Hepatocyte (in vitro differentiated cells): ENCODE measurements around the gene CT47C1. TPM values are rescaled to one million over a fixed set of nuclear protein-coding genes. Genes with fewer than 3 reads are reported as not detected.

Experiments used
- DNase-seq: peaks from one replicate; pipeline ENCODE4 v3.0.0-alpha.2; 2016; ENCODE audit warnings: low spot score
- H2AFZ ChIP-seq: fragments of 200-600 bp; sonication (generic); 2 replicates; pipeline ENCODE4 v1.6.0; 2016; ENCODE audit warnings: antibody characterized with exemption, mild to moderate bottlenecking
- H3K27ac ChIP-seq: fragments of 200-600 bp; sonication (generic); 2 replicates; pipeline ENCODE4 v1.5.1; 2016; ENCODE audit warnings: mild to moderate bottlenecking
- H3K27me3 ChIP-seq: fragments of 200-600 bp; sonication (generic); 2 replicates; pipeline ENCODE4 v1.6.1; 2016
- H3K36me3 ChIP-seq: fragments of 200-600 bp; sonication (generic); replicated peaks from 2 replicates; pipeline ENCODE4 v1.5.1; 2016; ENCODE audit warnings: low read depth; ENCODE audit not compliant: insufficient read depth
- H3K4me1 ChIP-seq: fragments of 200-600 bp; sonication (generic); 2 replicates; pipeline ENCODE4 v1.5.1; 2016; ENCODE audit warnings: mild to moderate bottlenecking, moderate library complexity; ENCODE audit not compliant: insufficient read depth
- H3K4me2 ChIP-seq: fragments of 200-600 bp; sonication (generic); 2 replicates; pipeline ENCODE4 v1.6.0; 2016
- H3K4me3 ChIP-seq: fragments of 200-600 bp; sonication (generic); 2 replicates; pipeline ENCODE4 v1.5.1; 2016; ENCODE audit warnings: mild to moderate bottlenecking
- H3K79me2 ChIP-seq: fragments of 200-600 bp; sonication (generic); 2 replicates; pipeline ENCODE4 v1.6.0; 2017; ENCODE audit warnings: mild to moderate bottlenecking
- H3K9me2 ChIP-seq: fragments of 200-600 bp; sonication (generic); replicated peaks from 2 replicates; pipeline ENCODE4 v1.6.0; 2017; ENCODE audit warnings: mild to moderate bottlenecking; ENCODE audit not compliant: insufficient read depth
- H3K9me3 ChIP-seq: fragments of 200-600 bp; sonication (generic); 2 replicates; pipeline ENCODE4 v1.5.1; 2016; ENCODE audit warnings: low read depth, mild to moderate bottlenecking
- H4K20me1 ChIP-seq: fragments of 200-600 bp; sonication (generic); 2 replicates; pipeline ENCODE4 v1.6.0; 2016; ENCODE audit warnings: mild to moderate bottlenecking; ENCODE audit not compliant: insufficient read depth, poor library complexity, severe bottlenecking
- CTCF ChIP-seq: fragments of 200-600 bp; sonication (generic); IDR thresholded peaks from 2 replicates; pipeline ENCODE4 v1.5.1; 2016; ENCODE audit warnings: antibody characterized with exemption, mild to moderate bottlenecking; ENCODE audit not compliant: poor library complexity
- EZH2 ChIP-seq: fragments of 200-600 bp; sonication (generic); IDR thresholded peaks from 2 replicates; pipeline ENCODE4 v1.6.1; 2016; ENCODE audit warnings: antibody characterized with exemption, mild to moderate bottlenecking, borderline replicate concordance
- EZH2phosphoT487 ChIP-seq: fragments of 200-600 bp; sonication (generic); IDR thresholded peaks from one replicate; pipeline ENCODE4 v1.6.1; 2018; ENCODE audit warnings: antibody characterized with exemption, mild to moderate bottlenecking, low read depth, moderate library complexity; ENCODE audit not compliant: unreplicated experiment, severe bottlenecking
- WGBS: methylation state at CpG from one replicate; pipeline ENCODE4 v1.1.6; 2016; ENCODE audit warnings: low lambda C conversion rate; ENCODE audit errors: missing lambda C conversion rate; 5-methylcytosine and 5-hydroxymethylcytosine counted together
- polyA plus RNA-seq: library from polyadenylated mRNA; unstranded; fragments of >200 nt; fragmentation: Nextera tagmentation; extraction: Ambion mirVana; gene quantifications from 2 replicates; pipeline ENCODE4 v1.2.1, GENCODE V29; 2016
- total RNA-seq: library from RNA; depleted of rRNA; stranded (reverse); fragments of >200 nt; gene quantifications from 2 replicates; pipeline ENCODE4 v1.2.3, GENCODE V29; 2014

The CT47C1 gene
- total and polyA plus RNA-seq, 2 experiments from 2014 or later, result not detected

- no peaks in the 10 kb centered on the region for H3K9me2 ChIP-seq
- no peak overlapping the region for H2AFZ ChIP-seq
- no peaks in the 10 kb centered on the region for H3K79me2 ChIP-seq
- no peaks in the 10 kb centered on the region for H3K27me3 ChIP-seq
- no peak for TF ChIP-seq EZH2
- TF ChIP-seq EZH2phosphoT487, result no peak
- no peak for TF ChIP-seq CTCF
- H3K27ac ChIP-seq, result no peak overlapping the region
- no peaks in the 10 kb centered on the region for H3K4me1 ChIP-seq
- no peak for DNase-seq
- WGBS, result 95% methylated on average over 41 of the region's 43 CpGs
- no peaks in the 10 kb centered on the region for H3K36me3 ChIP-seq
- no peak overlapping the region for H3K4me3 ChIP-seq
- no peaks in the 10 kb centered on the region for H3K9me3 ChIP-seq
- no peaks in the 10 kb centered on the region for H4K20me1 ChIP-seq
- no peak overlapping the region for H3K4me2 ChIP-seq
Measured at GRCh38 chrX:119073200-119073905, 560 bp downstream of the CT47C1 start.

GRCh38 chrX:119073911-119074310 lies 1.1 kb downstream of the CT47C1 start:
- Histone ChIP-seq H3K79me2 (no peaks in the 10 kb centered on the region), H3K36me3 (no peaks in the 10 kb centered on the region), H3K27me3 (no peaks in the 10 kb centered on the region), H3K9me3 (no peaks in the 10 kb centered on the region), H4K20me1 (no peaks in the 10 kb centered on the region), H3K4me1 (no peaks in the 10 kb centered on the region), H3K4me2 (no peak overlapping the region), H3K27ac (no peak overlapping the region), H2AFZ (no peak overlapping the region), H3K4me3 (no peak overlapping the region), H3K9me2 (no peaks in the 10 kb centered on the region)
- DNase-seq, result no peak
- 96% methylated on average over 18 of the region's 19 CpGs for WGBS
- TF ChIP-seq EZH2phosphoT487 (no peak), EZH2 (no peak), CTCF (no peak)

- Histone ChIP-seq H3K79me2 (no peaks in the 10 kb centered on the region), H3K4me3 (no peak overlapping the region), H3K27ac (no peak overlapping the region), H3K4me2 (no peak overlapping the region), H3K4me1 (no peaks in the 10 kb centered on the region), H3K27me3 (no peaks in the 10 kb centered on the region), H3K9me2 (no peaks in the 10 kb centered on the region), H4K20me1 (no peaks in the 10 kb centered on the region), H3K36me3 (no peaks in the 10 kb centered on the region), H2AFZ (no peak overlapping the region), H3K9me3 (no peaks in the 10 kb centered on the region)
- TF ChIP-seq CTCF (no peak), EZH2 (no peak), EZH2phosphoT487 (no peak)
- no peak for DNase-seq
- 68% methylated on average over 3 of the region's 3 CpGs for WGBS
Measured at GRCh38 chrX:119075270-119076025, 2.7 kb downstream of the CT47C1 start.
